GM21529 (cell line): Measurements from ENCODE around the gene SLC27A3.

Source experiments
- ATAC-seq: cut with Tn5 transposase; IDR thresholded peaks from one replicate; pipeline ENCODE4 v1.9.1; 2021; ENCODE audit not compliant: unreplicated experiment

Gene SLC27A3

GRCh38 chr1:153796786-153797659 lies 21.8 kb downstream of the SLC27A3 start:
- peak; percentile 55 for ATAC-seq

GRCh38 chr1:153798468-153798780 lies 23.2 kb downstream of the SLC27A3 start:
- ATAC-seq = no peak

- ATAC-seq = no peak
These were observed 23.8 kb downstream of the SLC27A3 start for GRCh38 chr1:153799016-153799415.

GRCh38 chr1:153799566-153800465 lies 24.6 kb downstream of the SLC27A3 start:
- no peak for ATAC-seq

GRCh38 chr1:153800516-153800915 lies 25.3 kb downstream of the SLC27A3 start:
- ATAC-seq = no peak

GRCh38 chr1:153801028-153801625 lies 25.9 kb downstream of the SLC27A3 start:
- ATAC-seq = no peak

- ATAC-seq = no peak
These were observed 26.8 kb downstream of the SLC27A3 start for GRCh38 chr1:153801786-153802697.

GRCh38 chr1:153803470-153804056 lies 28.4 kb downstream of the SLC27A3 start:
- no peak for ATAC-seq

GRCh38 chr1:153804112-153804511 lies 28.9 kb downstream of the SLC27A3 start:
- no peak for ATAC-seq

- ATAC-seq = peak; percentile 93
These were observed 30.0 kb downstream of the SLC27A3 start for GRCh38 chr1:153805042-153805745.

GRCh38 chr1:153805886-153806719 lies 30.9 kb downstream of the SLC27A3 start:
- ATAC-seq = no peak

GRCh38 chr1:153816283-153816889 lies 41.2 kb downstream of the SLC27A3 start:
- ATAC-seq = no peak

- ATAC-seq = no peak
These were observed 43.7 kb downstream of the SLC27A3 start for GRCh38 chr1:153818876-153819275.

- ATAC-seq = no peak
These were observed 52.2 kb downstream of the SLC27A3 start for GRCh38 chr1:153827168-153827964.
